ENCODE measurements around the gene DNAJC22.
"Not testable (repeated sequence)": the region's sequence is repeated elsewhere in the genome, so short reads cannot be mapped to it uniquely, and the experiment has no call there.

DNA sequence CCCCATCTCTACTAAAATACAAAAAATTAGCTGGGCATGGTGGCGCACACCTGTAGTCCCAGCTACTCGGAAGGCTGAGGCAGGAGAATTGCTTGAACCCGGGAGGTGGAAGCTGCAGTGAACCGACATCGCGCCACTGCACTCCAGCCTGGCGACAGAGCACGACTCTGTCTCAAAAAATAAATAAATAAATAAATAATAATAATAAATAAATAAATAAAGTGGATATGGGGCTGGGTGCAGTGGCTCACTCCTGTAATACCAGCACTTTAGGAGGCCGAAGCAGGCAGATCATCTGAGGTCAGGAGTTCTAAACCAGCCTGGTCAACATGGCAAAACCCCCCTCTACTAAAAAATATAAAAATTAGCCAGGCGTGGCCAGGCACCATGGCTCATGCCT, 29.6 kb upstream of the DNAJC22 start:
- TF ChIP-seq, protein P1, sequence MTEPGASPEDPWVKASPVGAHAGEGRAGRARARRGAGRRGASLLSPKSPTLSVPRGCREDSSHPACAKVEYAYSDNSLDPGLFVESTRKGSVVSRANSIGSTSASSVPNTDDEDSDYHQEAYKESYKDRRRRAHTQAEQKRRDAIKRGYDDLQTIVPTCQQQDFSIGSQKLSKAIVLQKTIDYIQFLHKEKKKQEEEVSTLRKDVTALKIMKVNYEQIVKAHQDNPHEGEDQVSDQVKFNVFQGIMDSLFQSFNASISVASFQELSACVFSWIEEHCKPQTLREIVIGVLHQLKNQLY (CRISPR knock-in tag; IDR thresholded peaks at IDR 0.05) = not testable (repeated sequence)
- TF ChIP-seq ELF4 (CRISPR knock-in tag; IDR thresholded peaks at IDR 0.05; ENCODE audit: low read depth) = not testable (repeated sequence)
- TF ChIP-seq, protein P2, sequence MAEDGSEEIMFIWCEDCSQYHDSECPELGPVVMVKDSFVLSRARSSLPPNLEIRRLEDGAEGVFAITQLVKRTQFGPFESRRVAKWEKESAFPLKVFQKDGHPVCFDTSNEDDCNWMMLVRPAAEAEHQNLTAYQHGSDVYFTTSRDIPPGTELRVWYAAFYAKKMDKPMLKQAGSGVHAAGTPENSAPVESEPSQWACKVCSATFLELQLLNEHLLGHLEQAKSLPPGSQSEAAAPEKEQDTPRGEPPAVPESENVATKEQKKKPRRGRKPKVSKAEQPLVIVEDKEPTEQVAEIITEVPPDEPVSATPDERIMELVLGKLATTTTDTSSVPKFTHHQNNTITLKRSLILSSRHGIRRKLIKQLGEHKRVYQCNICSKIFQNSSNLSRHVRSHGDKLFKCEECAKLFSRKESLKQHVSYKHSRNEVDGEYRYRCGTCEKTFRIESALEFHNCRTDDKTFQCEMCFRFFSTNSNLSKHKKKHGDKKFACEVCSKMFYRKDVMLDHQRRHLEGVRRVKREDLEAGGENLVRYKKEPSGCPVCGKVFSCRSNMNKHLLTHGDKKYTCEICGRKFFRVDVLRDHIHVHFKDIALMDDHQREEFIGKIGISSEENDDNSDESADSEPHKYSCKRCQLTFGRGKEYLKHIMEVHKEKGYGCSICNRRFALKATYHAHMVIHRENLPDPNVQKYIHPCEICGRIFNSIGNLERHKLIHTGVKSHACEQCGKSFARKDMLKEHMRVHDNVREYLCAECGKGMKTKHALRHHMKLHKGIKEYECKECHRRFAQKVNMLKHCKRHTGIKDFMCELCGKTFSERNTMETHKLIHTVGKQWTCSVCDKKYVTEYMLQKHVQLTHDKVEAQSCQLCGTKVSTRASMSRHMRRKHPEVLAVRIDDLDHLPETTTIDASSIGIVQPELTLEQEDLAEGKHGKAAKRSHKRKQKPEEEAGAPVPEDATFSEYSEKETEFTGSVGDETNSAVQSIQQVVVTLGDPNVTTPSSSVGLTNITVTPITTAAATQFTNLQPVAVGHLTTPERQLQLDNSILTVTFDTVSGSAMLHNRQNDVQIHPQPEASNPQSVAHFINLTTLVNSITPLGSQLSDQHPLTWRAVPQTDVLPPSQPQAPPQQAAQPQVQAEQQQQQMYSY (CRISPR knock-in tag; IDR thresholded peaks at IDR 0.05) = not testable (repeated sequence)
- TF ChIP-seq, protein P3, sequence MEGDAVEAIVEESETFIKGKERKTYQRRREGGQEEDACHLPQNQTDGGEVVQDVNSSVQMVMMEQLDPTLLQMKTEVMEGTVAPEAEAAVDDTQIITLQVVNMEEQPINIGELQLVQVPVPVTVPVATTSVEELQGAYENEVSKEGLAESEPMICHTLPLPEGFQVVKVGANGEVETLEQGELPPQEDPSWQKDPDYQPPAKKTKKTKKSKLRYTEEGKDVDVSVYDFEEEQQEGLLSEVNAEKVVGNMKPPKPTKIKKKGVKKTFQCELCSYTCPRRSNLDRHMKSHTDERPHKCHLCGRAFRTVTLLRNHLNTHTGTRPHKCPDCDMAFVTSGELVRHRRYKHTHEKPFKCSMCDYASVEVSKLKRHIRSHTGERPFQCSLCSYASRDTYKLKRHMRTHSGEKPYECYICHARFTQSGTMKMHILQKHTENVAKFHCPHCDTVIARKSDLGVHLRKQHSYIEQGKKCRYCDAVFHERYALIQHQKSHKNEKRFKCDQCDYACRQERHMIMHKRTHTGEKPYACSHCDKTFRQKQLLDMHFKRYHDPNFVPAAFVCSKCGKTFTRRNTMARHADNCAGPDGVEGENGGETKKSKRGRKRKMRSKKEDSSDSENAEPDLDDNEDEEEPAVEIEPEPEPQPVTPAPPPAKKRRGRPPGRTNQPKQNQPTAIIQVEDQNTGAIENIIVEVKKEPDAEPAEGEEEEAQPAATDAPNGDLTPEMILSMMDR (IDR thresholded peaks at IDR 0.05) = not testable (repeated sequence)

All from WTC11 (cell line).